ENCODE data around the gene GLRX2.
"Not testable (repeated sequence)": the region's sequence is repeated elsewhere in the genome, so short reads cannot be mapped to it uniquely, and the experiment has no call there.

The GLRX2 gene

DNA sequence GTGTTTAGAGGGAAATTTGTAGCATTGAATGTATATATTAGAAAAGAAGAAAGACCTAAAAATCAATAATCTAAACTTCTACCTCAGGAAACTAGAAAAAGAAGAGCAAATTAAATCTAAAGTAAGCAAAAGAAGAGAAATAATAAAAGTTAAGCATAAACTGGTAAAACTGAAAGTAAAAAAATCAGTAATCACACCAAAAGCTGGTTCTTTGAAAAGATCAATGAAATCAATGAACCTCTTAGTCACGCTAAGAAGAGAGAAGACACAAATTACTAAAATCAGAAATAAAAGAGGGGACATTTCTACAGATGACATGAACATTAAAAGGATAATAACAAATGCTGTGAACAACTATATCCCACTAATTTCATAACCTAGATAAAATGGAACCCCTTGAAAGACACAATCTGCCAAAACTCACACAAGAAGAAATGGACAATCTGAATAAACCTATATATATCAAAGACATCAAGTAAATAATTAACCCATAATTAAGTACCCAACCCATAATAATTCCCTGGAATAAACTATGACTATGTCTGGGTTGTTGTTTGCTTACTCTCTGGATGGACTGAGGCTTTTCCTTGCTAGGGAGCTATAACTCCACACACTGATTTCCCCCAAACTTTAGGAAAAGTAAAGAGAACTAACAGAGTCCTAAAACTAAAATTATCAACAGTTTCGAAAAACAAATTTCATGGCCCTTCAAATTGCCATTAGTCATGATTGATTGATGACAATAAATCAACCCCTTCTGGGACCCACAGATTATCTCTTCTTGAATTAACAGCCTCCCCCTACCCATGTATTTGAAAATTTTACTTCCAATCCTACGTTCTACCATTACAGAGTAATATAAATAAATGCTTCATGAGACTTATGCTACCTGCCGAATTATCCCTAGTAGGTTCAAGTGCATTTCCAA, 13.9 kb upstream of the GLRX2 start:
- no peak overlapping the region for H3K4me3 ChIP-seq (ENCODE audit: low read depth, low read length)
- TF ChIP-seq, protein P1, sequence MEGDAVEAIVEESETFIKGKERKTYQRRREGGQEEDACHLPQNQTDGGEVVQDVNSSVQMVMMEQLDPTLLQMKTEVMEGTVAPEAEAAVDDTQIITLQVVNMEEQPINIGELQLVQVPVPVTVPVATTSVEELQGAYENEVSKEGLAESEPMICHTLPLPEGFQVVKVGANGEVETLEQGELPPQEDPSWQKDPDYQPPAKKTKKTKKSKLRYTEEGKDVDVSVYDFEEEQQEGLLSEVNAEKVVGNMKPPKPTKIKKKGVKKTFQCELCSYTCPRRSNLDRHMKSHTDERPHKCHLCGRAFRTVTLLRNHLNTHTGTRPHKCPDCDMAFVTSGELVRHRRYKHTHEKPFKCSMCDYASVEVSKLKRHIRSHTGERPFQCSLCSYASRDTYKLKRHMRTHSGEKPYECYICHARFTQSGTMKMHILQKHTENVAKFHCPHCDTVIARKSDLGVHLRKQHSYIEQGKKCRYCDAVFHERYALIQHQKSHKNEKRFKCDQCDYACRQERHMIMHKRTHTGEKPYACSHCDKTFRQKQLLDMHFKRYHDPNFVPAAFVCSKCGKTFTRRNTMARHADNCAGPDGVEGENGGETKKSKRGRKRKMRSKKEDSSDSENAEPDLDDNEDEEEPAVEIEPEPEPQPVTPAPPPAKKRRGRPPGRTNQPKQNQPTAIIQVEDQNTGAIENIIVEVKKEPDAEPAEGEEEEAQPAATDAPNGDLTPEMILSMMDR (IDR thresholded peaks at IDR 0.05; ENCODE audit: control insufficient read depth, extremely low read depth, insufficient read depth), result no peak
- DNase-seq (ENCODE audit: low read depth), result no peak

DNA sequence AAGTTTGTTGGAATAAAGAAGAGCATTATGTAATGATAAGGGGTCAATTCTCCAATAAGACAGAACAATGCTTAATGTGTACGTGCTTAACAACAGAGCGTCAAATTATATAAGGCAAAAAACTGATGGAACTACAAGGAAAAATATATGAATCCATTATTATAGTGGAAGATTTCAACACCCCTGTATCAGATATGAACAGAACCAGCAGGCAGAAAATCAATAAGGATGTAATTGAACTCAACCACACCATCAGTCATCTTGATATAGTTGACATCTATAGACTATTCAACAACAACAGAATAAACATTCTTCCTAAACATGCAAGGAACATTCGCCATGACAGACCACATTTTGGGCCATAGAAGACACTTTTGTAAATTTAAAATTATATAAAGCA, 13.0 kb upstream of the GLRX2 start:
- TF ChIP-seq, protein P1 (IDR thresholded peaks at IDR 0.05; ENCODE audit: control insufficient read depth, extremely low read depth, insufficient read depth), result no peak
- no peak overlapping the region for H3K4me3 ChIP-seq (ENCODE audit: low read depth, low read length)

DNA sequence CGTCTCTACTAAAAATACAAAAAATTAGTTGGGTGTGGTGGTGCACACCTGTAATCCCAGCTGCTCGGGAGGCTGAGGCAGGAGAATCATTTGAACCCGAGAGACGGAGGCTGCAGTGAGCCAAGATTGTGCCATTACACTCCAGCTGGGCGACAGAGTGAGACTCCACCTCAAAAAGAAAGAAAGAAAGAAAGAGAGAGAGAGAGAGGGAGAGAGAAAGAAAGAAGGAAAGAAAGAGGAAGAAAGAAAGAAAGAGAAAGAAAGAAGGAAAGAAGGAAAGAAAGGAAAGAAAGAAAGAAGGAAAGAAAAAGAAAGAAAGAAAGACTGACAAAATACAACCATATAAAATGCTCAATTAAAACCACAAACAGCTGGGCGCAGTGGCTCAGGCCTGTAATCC, 12.0 kb upstream of the GLRX2 start:
- not testable (repeated sequence) for H3K4me3 ChIP-seq (ENCODE audit: low read depth, low read length); DNase-seq (ENCODE audit: low read depth)

More for the DNA sequence above, 13.0 kb upstream of the GLRX2 start:
- no peak for DNase-seq (ENCODE audit: low read depth)

DNA sequence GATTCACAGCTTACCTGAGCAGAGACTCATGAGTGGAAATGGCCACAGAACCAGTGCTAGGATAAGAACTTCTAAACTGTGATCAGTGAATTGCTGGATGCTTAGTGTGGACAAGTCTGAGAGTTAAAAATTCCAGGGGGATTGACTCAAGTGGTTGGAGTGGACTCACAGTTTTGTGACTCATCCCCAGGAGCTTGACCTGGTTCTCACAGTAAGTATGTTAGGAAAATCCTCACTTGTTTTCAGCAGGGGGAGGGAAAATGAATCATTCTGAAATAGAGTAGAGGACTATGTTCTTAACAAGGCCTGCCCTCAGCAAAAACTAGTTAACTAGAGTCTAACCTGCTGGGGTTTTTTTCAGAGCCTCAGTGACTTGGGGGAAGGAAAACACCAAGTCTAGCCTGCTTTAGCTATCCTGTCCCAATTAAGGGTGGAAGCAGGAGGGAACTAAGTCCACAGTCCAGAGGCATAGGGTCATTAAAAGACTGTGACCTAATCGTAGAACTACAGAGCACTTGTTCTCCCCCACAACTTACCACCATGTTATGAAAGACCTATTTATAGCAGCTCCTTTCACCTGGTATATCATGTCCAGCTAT, 10.5 kb upstream of the GLRX2 start:
- TF ChIP-seq, protein P1 (IDR thresholded peaks at IDR 0.05; ENCODE audit: control insufficient read depth, extremely low read depth, insufficient read depth), result no peak
- no peak overlapping the region for H3K4me3 ChIP-seq (ENCODE audit: low read depth, low read length)
- DNase-seq (ENCODE audit: low read depth), result no peak

DNA sequence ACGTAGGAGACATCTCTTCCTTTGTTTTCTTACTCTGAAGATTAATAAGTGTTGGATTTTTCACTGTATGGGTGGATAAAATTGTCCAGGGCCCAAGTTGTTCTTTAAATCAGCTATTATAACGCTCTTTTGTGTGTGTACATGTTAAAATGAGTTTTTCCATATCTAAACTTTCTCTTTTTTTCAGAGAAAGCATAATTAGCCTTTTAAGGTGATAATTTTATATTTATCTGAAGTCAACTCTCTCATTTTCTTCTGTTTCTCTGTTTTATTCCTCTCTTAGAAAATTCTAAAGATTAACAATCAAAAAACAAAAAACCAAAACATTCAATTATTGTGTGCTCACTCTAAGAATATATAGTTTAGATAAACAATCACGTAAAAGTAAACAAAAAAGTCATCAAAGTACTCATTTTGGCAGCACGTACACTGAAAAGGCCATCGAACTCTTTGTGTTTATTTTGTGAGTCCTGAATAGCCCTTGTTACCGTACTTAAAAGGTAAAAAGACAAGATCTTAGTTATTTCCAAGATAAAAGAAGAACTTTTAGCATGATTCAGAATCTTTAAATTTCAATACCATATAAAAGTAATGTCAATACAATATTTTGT, 9.4 kb upstream of the GLRX2 start:
- H3K4me3 ChIP-seq (ENCODE audit: low read depth, low read length), result no peak overlapping the region
- TF ChIP-seq, protein P1 (IDR thresholded peaks at IDR 0.05; ENCODE audit: control insufficient read depth, extremely low read depth, insufficient read depth), result no peak
- DNase-seq (ENCODE audit: low read depth), result no peak

DNA sequence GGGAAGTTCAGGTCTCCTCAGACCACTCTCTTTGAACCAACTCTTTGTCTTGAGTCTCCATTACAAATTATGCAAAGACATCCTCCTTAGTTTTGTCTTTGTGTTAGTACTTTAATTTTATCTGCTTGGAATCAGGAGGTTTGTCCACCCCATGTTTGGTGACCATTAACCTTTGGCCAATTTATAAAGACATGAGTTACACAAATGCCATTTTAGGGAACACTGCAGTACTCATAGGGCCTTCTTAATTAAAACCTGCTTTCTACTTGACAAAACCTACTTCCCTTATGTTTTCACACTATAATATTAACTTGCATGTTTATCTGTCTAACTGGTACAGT, 8.7 kb upstream of the GLRX2 start:
- TF ChIP-seq, protein P1 (IDR thresholded peaks at IDR 0.05; ENCODE audit: control insufficient read depth, extremely low read depth, insufficient read depth), result no peak
- no peak for DNase-seq (ENCODE audit: low read depth)
- no peak overlapping the region for H3K4me3 ChIP-seq (ENCODE audit: low read depth, low read length)

DNA sequence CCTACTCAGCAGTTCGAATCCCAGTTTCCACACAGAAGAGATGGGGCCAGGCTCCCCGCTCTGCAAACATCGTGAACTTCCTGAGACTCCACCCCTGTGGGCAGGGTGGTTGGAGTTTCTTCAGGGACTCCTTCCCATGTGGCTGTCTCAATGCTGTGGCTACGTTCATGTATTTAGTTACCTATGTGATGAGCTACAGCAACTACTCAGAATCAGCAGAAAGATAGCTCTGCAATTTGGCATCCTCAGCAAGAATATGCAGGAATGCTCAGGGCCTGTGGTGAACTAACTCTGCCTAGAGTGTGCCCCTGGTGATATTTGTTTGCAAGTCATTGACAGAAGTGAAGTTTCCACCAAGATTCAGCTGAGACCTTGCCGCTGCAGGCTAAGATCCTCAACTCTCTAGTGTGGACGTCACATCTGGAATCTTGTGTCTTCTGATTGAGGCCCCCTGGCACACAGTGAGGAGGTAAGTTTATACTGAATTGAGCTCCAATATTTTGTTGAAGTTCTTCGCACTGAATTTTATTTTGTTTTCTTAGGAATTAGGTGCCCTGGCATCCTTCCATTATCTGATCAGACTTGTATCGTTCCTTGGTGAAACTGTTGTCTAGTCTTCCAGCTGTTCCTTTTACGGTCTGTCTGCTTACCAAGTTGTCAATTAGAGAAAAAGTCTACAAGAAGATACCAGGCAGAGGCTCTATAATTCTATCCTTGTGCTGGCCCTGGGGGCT, 8.2 kb upstream of the GLRX2 start:
- TF ChIP-seq, protein P1 (IDR thresholded peaks at IDR 0.05; ENCODE audit: control insufficient read depth, extremely low read depth, insufficient read depth), result no peak
- DNase-seq (ENCODE audit: low read depth), result peak; percentile 82
- no peak overlapping the region for H3K4me3 ChIP-seq (ENCODE audit: low read depth, low read length)

All from LNCaP clone FGC (cell line).